ENCODE measurements around the gene GLP1R.

Gene GLP1R

DNA sequence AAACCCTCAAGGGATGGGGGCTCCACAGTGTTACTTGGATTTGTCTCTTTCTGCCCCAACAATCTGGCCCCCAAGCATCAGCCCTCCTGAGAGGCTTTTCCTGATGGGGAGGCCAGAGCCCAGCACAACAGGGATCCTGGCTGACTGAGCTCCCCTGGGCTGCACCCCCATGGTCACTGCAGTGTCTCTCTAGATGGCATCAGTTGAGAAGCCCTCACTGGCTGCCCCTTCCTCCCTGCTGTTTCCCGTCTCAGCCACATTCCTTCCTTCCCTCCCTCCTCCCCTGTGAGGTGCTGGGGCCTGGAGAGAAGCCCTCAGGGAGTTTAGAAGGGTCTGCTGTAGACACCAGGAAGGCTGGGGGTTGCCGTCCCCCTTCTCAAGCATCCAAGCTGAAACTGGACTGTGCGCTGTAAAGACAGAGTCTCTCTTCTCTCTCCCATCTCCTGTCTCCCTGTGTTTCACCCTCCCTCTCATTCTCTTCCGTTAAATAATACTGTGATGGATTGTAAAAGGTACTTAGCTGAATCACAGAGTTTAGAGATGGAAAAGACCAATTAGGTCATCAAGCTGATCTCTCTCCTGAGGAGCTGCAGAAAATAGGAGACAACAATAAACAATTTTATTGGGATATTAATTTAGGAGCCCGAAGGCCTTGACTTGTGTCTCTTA, 36.7 kb downstream of the GLP1R start:
- no peak for DNase-seq
- Histone ChIP-seq H3K4me3 (ENCODE audit: low read depth, low read length) (no peak overlapping the region), H3K4me1 (no peaks in the 10 kb centered on the region), H3K9me3 (no peaks in the 10 kb centered on the region), H3K27me3 (peaks cover 8% of the 10 kb centered on the region), H3K36me3 (no peaks in the 10 kb centered on the region)
- TF ChIP-seq, protein P1, sequence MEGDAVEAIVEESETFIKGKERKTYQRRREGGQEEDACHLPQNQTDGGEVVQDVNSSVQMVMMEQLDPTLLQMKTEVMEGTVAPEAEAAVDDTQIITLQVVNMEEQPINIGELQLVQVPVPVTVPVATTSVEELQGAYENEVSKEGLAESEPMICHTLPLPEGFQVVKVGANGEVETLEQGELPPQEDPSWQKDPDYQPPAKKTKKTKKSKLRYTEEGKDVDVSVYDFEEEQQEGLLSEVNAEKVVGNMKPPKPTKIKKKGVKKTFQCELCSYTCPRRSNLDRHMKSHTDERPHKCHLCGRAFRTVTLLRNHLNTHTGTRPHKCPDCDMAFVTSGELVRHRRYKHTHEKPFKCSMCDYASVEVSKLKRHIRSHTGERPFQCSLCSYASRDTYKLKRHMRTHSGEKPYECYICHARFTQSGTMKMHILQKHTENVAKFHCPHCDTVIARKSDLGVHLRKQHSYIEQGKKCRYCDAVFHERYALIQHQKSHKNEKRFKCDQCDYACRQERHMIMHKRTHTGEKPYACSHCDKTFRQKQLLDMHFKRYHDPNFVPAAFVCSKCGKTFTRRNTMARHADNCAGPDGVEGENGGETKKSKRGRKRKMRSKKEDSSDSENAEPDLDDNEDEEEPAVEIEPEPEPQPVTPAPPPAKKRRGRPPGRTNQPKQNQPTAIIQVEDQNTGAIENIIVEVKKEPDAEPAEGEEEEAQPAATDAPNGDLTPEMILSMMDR (IDR thresholded peaks at IDR 0.05; ENCODE audit: low read depth, low read length), result no peak

DNA sequence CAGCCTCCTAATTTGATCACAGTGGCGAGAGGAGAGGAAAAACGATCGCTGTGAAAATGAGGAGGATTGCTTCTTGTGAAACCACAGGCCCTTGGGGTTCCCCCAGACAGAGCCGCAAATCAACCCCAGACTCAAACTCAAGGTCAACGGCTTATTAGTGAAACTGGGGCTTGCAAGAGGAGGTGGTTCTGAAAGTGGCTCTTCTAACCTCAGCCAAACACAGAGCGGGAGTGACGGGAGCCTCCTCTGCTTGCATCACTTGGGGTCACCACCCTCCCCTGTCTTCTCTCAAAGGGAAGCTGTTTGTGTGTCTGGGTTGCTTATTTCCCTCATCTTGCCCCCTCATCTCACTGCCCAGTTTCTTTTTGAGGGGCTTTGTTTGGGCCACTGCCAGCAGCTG, 37.7 kb downstream of the GLP1R start:
- no peak for DNase-seq
- H3K27me3 ChIP-seq, result peaks cover 8% of the 10 kb centered on the region
- H3K4me3 ChIP-seq (ENCODE audit: low read depth, low read length), result no peak overlapping the region
- TF ChIP-seq, protein P1 (IDR thresholded peaks at IDR 0.05; ENCODE audit: low read depth, low read length), result no peak
- no peaks in the 10 kb centered on the region for H3K36me3 ChIP-seq
- no peaks in the 10 kb centered on the region for H3K9me3 ChIP-seq
- no peaks in the 10 kb centered on the region for H3K4me1 ChIP-seq

DNA sequence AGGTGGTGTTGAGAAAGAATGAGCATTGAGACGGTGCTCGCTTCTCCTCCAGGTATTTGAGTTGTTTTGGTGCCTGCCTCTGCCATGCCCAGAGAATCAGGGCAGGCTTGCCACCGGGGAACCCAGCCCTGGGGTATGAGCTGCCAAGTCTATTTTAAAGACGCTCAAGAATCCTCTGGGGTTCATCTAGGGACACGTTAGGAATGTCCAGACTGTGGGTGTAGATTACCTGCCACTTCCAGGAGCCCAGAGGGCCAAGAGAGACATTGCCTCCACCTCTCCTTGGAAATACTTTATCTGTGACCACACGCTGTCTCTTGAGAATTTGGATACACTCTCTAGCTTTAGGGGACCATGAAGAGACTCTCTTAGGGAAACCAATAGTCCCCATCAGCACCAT, 38.1 kb downstream of the GLP1R start:
- no peaks in the 10 kb centered on the region for H3K9me3 ChIP-seq
- no peaks in the 10 kb centered on the region for H3K4me1 ChIP-seq
- H3K36me3 ChIP-seq, result no peaks in the 10 kb centered on the region
- peaks cover 8% of the 10 kb centered on the region for H3K27me3 ChIP-seq
- DNase-seq, result no peak
- no peak overlapping the region for H3K4me3 ChIP-seq (ENCODE audit: low read depth, low read length)
- TF ChIP-seq, protein P1 (IDR thresholded peaks at IDR 0.05; ENCODE audit: low read depth, low read length), result no peak

DNA sequence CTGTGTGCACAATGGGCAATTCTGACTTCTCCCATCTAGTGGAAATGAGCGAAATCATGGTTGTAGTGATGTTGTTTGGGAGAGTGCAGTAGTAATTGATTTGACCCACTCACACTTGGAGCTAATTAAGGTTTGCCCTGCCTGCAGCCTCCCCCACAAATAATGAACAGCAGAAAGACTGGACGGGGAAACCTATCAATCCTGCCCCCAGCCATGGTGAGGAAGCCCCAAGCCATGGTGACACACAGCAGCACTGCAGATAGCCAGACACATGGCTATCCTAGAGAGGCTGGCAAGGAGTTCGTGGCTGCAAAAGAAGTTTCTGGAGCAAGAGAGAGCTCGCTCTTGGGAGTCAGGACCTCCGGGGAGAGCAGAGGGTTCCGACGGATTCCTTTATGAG, 38.6 kb downstream of the GLP1R start:
- Histone ChIP-seq H3K4me3 (ENCODE audit: low read depth, low read length) (no peak overlapping the region), H3K27me3 (peaks cover 8% of the 10 kb centered on the region), H3K4me1 (no peaks in the 10 kb centered on the region), H3K9me3 (no peaks in the 10 kb centered on the region), H3K36me3 (no peaks in the 10 kb centered on the region)
- no peak for DNase-seq
- TF ChIP-seq, protein P1 (IDR thresholded peaks at IDR 0.05; ENCODE audit: low read depth, low read length), result no peak

DNA sequence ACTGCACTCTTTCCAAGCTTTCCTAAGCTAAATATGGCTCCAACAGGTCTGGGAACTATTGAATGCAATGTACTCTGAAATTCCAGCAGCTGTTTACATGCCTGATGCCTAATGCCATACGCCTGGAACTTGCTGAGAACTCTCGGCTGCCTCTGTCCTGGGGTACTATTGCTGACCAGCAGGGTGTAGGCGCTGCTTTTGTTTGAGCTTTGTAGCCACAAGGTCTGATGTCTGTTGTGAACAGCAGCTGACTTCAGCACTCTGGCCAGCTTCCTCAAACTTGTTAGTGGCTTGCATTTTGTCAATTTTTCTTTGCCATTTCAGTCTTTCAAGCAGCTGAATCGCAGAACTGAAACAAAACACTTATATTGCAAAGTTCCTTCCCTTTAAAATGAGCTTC, 39.8 kb downstream of the GLP1R start:
- no peak for DNase-seq
- Histone ChIP-seq H3K36me3 (no peaks in the 10 kb centered on the region), H3K27me3 (peaks cover 8% of the 10 kb centered on the region), H3K4me1 (no peaks in the 10 kb centered on the region), H3K9me3 (no peaks in the 10 kb centered on the region), H3K4me3 (ENCODE audit: low read depth, low read length) (no peak overlapping the region)
- TF ChIP-seq, protein P1 (IDR thresholded peaks at IDR 0.05; ENCODE audit: low read depth, low read length), result peak; percentile 30

DNA sequence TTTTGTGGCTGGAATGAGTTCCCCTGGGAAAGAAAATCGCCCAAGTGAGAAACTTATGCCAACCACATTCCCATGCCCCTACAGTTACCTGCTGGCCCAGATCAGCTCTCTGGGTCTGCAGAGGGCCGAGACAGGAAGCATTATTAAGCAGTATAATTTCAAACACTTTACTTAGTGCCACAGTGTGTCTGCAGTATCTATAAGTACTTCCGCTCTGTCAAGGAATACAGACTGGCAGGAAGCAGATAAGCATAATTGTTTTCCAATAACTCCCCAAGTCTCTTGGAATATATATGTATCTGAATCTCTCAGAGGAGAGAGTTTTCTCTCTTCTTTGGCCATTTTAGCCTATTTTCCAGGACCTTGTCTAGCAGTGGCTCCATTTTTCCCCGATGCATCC, 41.5 kb downstream of the GLP1R start:
- H3K27me3 ChIP-seq, result peaks cover 8% of the 10 kb centered on the region
- H3K4me1 ChIP-seq, result no peaks in the 10 kb centered on the region
- no peaks in the 10 kb centered on the region for H3K36me3 ChIP-seq
- H3K4me3 ChIP-seq (ENCODE audit: low read depth, low read length), result no peak overlapping the region
- TF ChIP-seq, protein P1 (IDR thresholded peaks at IDR 0.05; ENCODE audit: low read depth, low read length), result no peak
- DNase-seq, result no peak
- H3K9me3 ChIP-seq, result no peaks in the 10 kb centered on the region

Measured in BE2C (cell line).